Transverse colon (tissue), 4 donors: ENCODE data around the gene POU3F3. TPM values are rescaled to one million over a fixed set of nuclear protein-coding genes. Genes with fewer than 3 reads are reported as not detected.

Experiments
- DNase-seq: peaks from one replicate; pipeline ENCODE4 v3.0.0-alpha.2; 2019
- H3K27ac ChIP-seq, 4 donors: fragments of 200-600 bp; sonication (generic); 2 replicates each; pipeline ENCODE4 v1.5.1; 2016 to 2018; ENCODE audit warnings: inconsistent platforms in 4 of 4
- H3K27me3 ChIP-seq: fragments of 200-600 bp; sonication (generic); 2 replicates; pipeline ENCODE4 v1.5.1; 2017; ENCODE audit warnings: inconsistent platforms
- H3K36me3 ChIP-seq, 4 donors: fragments of 200-600 bp; sonication (generic); 2 replicates each; pipeline ENCODE4 v1.5.1; 2017 to 2019; ENCODE audit warnings: inconsistent platforms in 4 of 4
- H3K4me1 ChIP-seq, 4 donors: fragments of 200-600 bp; sonication (generic); 2 replicates each; pipeline ENCODE4 v1.5.1; 2017 to 2020; ENCODE audit warnings: inconsistent platforms in 4 of 4
- H3K4me3 ChIP-seq, 4 donors: fragments of 200-600 bp; sonication (generic); 1 replicate in 1 of 4; 2 replicates in 3 of 4; pipeline versions ENCODE4 v1.5.1 to v1.6.1; 2017 to 2019; ENCODE audit warnings: inconsistent platforms in 4 of 4
- H3K9me3 ChIP-seq, 2 donors: fragments of 200-600 bp; sonication (generic); 2 replicates each; pipeline ENCODE4 v1.5.1; 2017 to 2019; ENCODE audit warnings: inconsistent platforms in 2 of 2
- EP300 ChIP-seq: sonication (generic); formaldehyde crosslinking; IDR thresholded peaks from one replicate; pipeline ENCODE4 v1.6.1; 2017; ENCODE audit warnings: antibody characterized with exemption, low read depth
- POLR2A ChIP-seq: fragments of 450-650 bp; IDR thresholded peaks from one replicate; pipeline ENCODE4 v1.6.1; 2016; ENCODE audit warnings: antibody characterized with exemption, mild to moderate bottlenecking, moderate library complexity
- POLR2AphosphoS5 ChIP-seq, 3 donors: sonication (generic); formaldehyde crosslinking; IDR thresholded peaks; one replicate each; pipeline ENCODE4 v1.6.1; 2016; ENCODE audit warnings: antibody characterized with exemption in 3 of 3
- WGBS, 2 donors: methylation state at CpG; one replicate each; pipeline ENCODE4 v1.1.5; 2018; ENCODE audit warnings: low coverage in 1 of 2; 5-methylcytosine and 5-hydroxymethylcytosine counted together
- in situ Hi-C, 4 donors: fragments of 200-750 bp; cut with MboI; loops; one replicate each; pipeline versions ENCODE4 v1.15.0 to v1.15.1; 2017; ENCODE audit warnings: low sequenced_read_pairs in 3 of 4, low pct_ligation_motif_present in 1 of 4, low pct_unique_long_range_greater_than_20kb in 1 of 4
- intact Hi-C: fragments of 100-400 bp; cut with DNase I; formaldehyde crosslinking; loops from one replicate; pipeline ENCODE4 v1.15.1; 2023; ENCODE audit warnings: low total_unique reads
- total RNA-seq, 4 donors: library from RNA; depleted of rRNA; stranded (reverse); fragments of >200 nt; gene quantifications; one replicate each; pipeline ENCODE4 v1.1.0, GENCODE V29; 2016
- TF ChIP-seq, protein P1 (sequence below), 5 experiments: fragments of 200-600 bp in 3 of 5; fragments of 450-650 bp in 2 of 5; sonication (generic) in 3 of 5; IDR thresholded peaks; 1 replicate in 2 of 5; 2 replicates in 3 of 5; pipeline ENCODE4 v1.5.1; 2016 to 2017; ENCODE audit warnings: antibody characterized with exemption in 5 of 5, inconsistent platforms in 3 of 5, mild to moderate bottlenecking in 2 of 5, moderate library complexity in 1 of 5

POU3F3 gene
- total RNA-seq, 4 donors from 2014 or later = 0.14 to 0.32 TPM; not detected in 2

DNA sequence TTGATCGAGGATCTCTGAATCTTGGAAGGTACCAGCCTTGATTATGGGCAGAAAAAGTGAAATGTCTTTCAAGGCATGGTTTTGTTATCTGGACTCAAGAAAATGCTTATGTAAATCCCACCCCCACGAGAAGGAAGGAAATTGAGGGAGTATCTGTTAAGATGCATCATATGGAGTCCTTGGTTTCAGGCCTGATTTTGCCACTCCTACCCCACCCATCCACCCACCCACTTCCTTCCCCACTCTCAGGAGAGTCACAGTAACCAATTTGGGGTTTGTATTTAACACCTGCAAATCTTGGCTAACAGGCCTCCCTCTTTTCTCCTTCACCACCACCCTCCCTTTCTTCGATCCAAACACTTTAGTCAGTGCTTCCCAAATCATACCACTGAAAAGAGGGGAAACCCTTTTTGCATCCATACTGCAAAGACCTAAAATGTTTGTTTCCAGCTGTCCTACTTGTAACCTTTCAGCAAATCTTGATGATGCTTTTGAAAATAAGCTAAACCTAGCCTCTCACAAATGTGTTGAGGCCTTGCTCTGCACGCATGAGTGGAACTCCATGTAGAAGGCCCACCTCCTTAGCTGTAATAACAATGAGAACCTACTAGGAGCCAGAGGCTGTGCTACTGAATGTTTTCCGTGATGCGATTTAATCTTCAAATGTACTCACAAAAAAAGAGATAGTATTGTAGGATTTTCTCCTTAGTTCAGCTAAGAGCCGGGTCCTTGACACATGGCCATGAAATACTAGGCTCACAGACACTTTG lies 34.8 kb downstream of the POU3F3 start:
- no peaks in the 10 kb centered on the region for H3K36me3 ChIP-seq
- no peak for DNase-seq
- WGBS, 2 donors = 72 to 80% methylated on average over 4 to 7 of the region's 7 CpGs
- intact Hi-C loops = no loop called here
- H3K27ac ChIP-seq = peak overlapping the region; percentile 74 to 78 (median 78)
- TF ChIP-seq, protein P1, sequence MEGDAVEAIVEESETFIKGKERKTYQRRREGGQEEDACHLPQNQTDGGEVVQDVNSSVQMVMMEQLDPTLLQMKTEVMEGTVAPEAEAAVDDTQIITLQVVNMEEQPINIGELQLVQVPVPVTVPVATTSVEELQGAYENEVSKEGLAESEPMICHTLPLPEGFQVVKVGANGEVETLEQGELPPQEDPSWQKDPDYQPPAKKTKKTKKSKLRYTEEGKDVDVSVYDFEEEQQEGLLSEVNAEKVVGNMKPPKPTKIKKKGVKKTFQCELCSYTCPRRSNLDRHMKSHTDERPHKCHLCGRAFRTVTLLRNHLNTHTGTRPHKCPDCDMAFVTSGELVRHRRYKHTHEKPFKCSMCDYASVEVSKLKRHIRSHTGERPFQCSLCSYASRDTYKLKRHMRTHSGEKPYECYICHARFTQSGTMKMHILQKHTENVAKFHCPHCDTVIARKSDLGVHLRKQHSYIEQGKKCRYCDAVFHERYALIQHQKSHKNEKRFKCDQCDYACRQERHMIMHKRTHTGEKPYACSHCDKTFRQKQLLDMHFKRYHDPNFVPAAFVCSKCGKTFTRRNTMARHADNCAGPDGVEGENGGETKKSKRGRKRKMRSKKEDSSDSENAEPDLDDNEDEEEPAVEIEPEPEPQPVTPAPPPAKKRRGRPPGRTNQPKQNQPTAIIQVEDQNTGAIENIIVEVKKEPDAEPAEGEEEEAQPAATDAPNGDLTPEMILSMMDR (IDR thresholded peaks at IDR 0.05) = no peak
- no peak for TF ChIP-seq POLR2AphosphoS5 (IDR thresholded peaks at IDR 0.05)
- TF ChIP-seq POLR2A = no peak
- TF ChIP-seq EP300 = no peak
- H3K4me3 ChIP-seq = no peak overlapping the region
- H3K4me1 ChIP-seq = peaks cover 0 to 23% (median 14%) of the 10 kb centered on the region in 4 donors
- no peaks in the 10 kb centered on the region for H3K9me3 ChIP-seq
- in situ Hi-C loops = no loop called here
- H3K27me3 ChIP-seq = peaks cover 16% of the 10 kb centered on the region

DNA sequence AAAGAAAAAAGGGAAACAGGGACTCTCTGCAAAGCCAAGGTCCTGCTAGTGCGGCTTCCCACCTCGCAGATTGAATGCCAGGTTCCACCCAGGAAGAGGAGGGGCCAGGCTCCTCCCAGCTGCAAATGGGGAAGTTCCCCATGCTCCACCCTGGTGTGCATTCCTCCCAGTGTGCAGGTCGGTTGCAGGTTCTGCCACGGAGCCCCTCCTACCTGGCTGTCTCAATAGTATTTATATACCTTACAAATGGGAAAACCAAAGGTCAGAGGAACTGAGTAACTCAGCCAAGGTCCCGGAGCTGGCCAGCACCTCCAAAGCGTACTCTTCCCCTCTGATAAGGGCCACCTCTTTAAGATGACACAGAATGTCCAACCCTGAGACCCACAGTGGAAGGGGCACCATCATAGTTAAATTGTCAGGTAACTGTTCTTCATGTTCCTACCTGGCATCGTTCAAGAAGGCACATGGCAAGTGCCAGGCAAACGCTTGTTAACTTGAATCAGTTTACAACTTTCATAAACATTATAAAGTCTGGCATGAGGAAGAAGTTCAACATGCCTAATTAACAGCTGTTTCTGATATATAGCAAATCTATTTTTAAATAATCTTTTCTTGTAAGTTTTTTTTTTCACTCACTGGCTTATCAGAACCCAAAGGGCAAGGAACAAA lies 35.5 kb downstream of the POU3F3 start:
- intact Hi-C loops = no loop called here
- H3K4me1 ChIP-seq = peaks cover 0 to 23% (median 14%) of the 10 kb centered on the region in 4 donors
- WGBS, 2 donors = 20 to 36% methylated on average over 1 to 8 of the region's 8 CpGs
- no peaks in the 10 kb centered on the region for H3K9me3 ChIP-seq
- in situ Hi-C loops = no loop called here
- H3K4me3 ChIP-seq = peak overlapping the region in 1 of 4 donors; percentile 16
- H3K27ac ChIP-seq = peak overlapping the region; percentile 74 to 78 (median 78)
- DNase-seq = peak; percentile 82
- H3K36me3 ChIP-seq = no peaks in the 10 kb centered on the region
- H3K27me3 ChIP-seq = peaks cover 10% of the 10 kb centered on the region
- no peak for TF ChIP-seq EP300
- TF ChIP-seq POLR2AphosphoS5 (IDR thresholded peaks at IDR 0.05) = no peak
- TF ChIP-seq, protein P1 (IDR thresholded peaks at IDR 0.05) = no peak

DNA sequence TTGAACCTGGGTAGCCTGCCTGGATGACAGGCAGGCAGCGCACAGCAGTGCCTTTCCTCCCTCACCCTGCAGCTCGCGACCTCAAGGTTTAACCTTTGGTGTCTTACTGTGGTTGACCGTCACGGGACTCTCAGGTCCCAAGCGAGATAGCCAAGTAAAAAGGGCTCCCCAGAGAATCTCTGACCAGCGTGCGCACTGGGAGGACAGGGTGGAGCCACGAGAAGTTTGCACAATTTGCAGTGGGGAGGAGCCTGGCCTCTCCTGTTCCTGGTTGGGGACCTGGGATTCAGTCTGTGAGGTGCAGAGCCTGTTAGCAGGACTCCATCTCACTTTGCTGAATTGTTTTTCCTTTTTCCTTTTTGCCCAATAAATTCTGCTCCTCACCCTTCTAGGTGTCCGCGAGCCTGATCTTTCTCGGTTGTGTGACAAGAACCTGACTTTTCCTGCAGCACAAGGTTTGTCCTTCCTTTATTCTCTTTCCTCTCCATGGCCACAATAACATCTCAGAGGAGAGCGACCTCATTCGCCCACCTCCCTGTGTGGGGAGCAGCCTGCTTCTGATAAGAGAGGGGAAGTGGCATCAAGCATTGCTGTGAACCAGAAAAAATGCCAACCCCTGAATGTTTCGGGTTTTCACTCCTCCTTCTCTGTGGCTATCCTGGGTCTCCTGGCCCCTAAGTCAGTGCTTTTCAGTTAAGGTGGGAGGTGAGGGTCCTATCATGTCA lies 36.2 kb downstream of the POU3F3 start:
- H3K27me3 ChIP-seq = peaks cover 5% of the 10 kb centered on the region
- TF ChIP-seq POLR2A (no peak), POLR2AphosphoS5 (IDR thresholded peaks at IDR 0.05) (no peak), EP300 (no peak)
- TF ChIP-seq, protein P1 (IDR thresholded peaks at IDR 0.05) = no peak
- H3K27ac ChIP-seq = peak overlapping the region; percentile 74 to 78 (median 78)
- H3K4me3 ChIP-seq = peak overlapping the region in 1 of 4 donors; percentile 16
- WGBS, 2 donors = 58 to 60% methylated on average over 7 to 15 of the region's 15 CpGs
- peak; percentile 64 for DNase-seq
- intact Hi-C loops (loop anchor here (5.0 kb wide), 1 partner anchor 1753 kb away; no protein-coding TSS in a partner anchor), in situ Hi-C loops (no loop called here)
- H3K36me3 ChIP-seq = no peaks in the 10 kb centered on the region
- H3K9me3 ChIP-seq = no peaks in the 10 kb centered on the region
- H3K4me1 ChIP-seq = peaks cover 0 to 23% (median 14%) of the 10 kb centered on the region in 4 donors

DNA sequence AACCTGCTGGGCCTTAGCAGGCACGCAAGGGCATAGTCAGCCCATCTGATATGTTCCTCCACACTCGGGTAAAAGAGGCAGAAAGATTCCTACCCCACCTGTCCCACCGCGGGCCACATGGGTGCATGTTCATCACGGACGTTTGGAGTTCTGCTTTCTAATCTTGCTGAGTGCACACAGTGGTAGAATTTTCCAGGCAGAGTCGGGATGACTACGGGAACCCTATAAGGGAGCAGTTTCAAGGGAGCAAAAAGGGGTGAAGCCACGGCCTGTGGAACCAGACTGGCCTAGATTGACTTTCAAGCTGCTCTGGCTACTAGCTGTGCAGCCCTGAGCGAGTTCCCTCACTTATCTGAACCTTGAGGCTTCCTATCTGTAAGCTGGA lies 36.8 kb downstream of the POU3F3 start:
- in situ Hi-C loops = no loop called here

More for the DNA sequence above, 36.8 kb downstream of the POU3F3 start:
- H3K9me3 ChIP-seq = no peaks in the 10 kb centered on the region
- no peaks in the 10 kb centered on the region for H3K27me3 ChIP-seq
- H3K4me3 ChIP-seq = no peak overlapping the region
- TF ChIP-seq EP300 (no peak), POLR2A (no peak), POLR2AphosphoS5 (IDR thresholded peaks at IDR 0.05) (no peak)
- TF ChIP-seq, protein P1 (IDR thresholded peaks at IDR 0.05) = no peak
- H3K27ac ChIP-seq = peak overlapping the region in 3 of 4 donors; percentile 74 to 78 (median 77)
- WGBS, 2 donors = 89% methylated on average over 10 of the region's 10 CpGs; no CpG with 5 or more reads in 1 of the 2 donors
- H3K36me3 ChIP-seq = no peaks in the 10 kb centered on the region
- peaks cover 0 to 23% (median 14%) of the 10 kb centered on the region in 4 donors for H3K4me1 ChIP-seq
- intact Hi-C loops = loop anchor here (5.0 kb wide), 1 partner anchor 1753 kb away; no protein-coding TSS in a partner anchor
- DNase-seq = no peak
